ENCODE measurements around the gene PAQR3. TPM values are rescaled to one million over a fixed set of nuclear protein-coding genes. Genes with fewer than 3 reads are reported as not detected.

The PAQR3 gene
- total and polyA plus RNA-seq, 9 of the 15 experiments (the other 6 are each of a cell fraction or from before 2014, with no cell fraction given): 10.7 to 77.1 (median 31.6) TPM

GRCh38 chr4:78902298-78902697, 36.9 kb downstream of the PAQR3 start:
- BruUV-seq (replicated peaks): no TSS peak
- intact Hi-C loops (cut with micrococcal nuclease): no loop called here
- TF ChIP-seq KAT7 (CRISPR knock-in tag; IDR thresholded peaks at IDR 0.05; ENCODE audit: borderline replicate concordance) (no peak), POLR2A (conservative IDR thresholded peaks at IDR 0.05) (0 out of 2 replicates have a peak, but pooled peaks have one; percentile 22)
- ChIA-PET POLR2A (interaction anchor here (0.6 kb wide), 1 partner anchor 14 kb away, joined by 3 read pairs; no protein-coding TSS in a partner anchor), CTCF (ENCODE audit: low intra/inter-chr PET ratio) (no interaction called here)
- DNase-seq (ENCODE audit: extremely low read depth in 1 of 4, low spot score in 3 of 4): no peak
- Histone ChIP-seq H4K20me1 (replicated peaks; ENCODE audit: control insufficient read depth, insufficient read depth, low read length) (no peaks in the 10 kb centered on the region), H3K4me1 (replicated peaks in 1 of 2; ENCODE audit: control insufficient read depth in 2 of 2, insufficient read depth in 2 of 2, low read length in 2 of 2) (no peaks in the 10 kb centered on the region), H3K9me3 (replicated peaks; ENCODE audit: control insufficient read depth, insufficient read depth, low read depth, low read length) (no peaks in the 10 kb centered on the region), H3K4me3 (no peak overlapping the region), H3K4me2 (ENCODE audit: insufficient read depth, low read length) (no peak overlapping the region), H3K9me1 (ENCODE audit: control insufficient read depth, insufficient read depth, low read length) (no peaks in the 10 kb centered on the region), H3K9ac (ENCODE audit: insufficient read depth in 1 of 2, low read depth in 2 of 2, low read length in 2 of 2) (no peak overlapping the region), H3K27me3 (ENCODE audit: control insufficient read depth in 2 of 2, insufficient read depth in 2 of 2, low read length in 2 of 2) (no peaks in the 10 kb centered on the region), H3K36me3 (ENCODE audit: control insufficient read depth, insufficient read depth, low read length) (peaks cover 86% of the 10 kb centered on the region), H2AFZ (ENCODE audit: low read depth, low read length) (no peak overlapping the region), H3K27ac (ENCODE audit: extremely low read depth, low read depth, low read length) (no peak overlapping the region), H3K79me2 (ENCODE audit: control insufficient read depth, insufficient read depth, low read length) (no peaks in the 10 kb centered on the region)
- ATAC-seq: no peak
- in situ Hi-C loops (cut with MboI): no loop called here
- WGBS (ENCODE audit: insufficient coverage, low coverage, missing lambda C conversion rate): 86% methylated on average over 1 of the region's 1 CpG
- no peak for FAIRE-seq

DNA sequence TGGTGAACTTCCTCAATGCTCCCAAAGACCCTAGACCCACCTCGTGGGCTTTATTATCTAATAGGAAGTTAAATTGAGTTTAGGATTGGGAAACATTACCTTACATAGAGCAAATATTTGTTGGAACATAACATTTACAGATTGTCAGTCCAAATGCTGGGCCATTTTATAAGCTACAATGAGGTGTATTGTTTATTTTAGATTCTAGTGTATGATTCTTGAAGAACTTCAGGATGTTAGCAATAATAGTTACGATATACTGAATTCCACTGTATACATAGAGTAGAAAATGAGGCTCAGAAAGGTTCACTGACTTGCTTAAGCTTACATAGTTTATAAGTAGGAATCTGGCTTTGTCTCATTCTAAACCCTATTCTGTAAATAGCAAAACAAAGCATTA, 37.4 kb downstream of the PAQR3 start:
- TF ChIP-seq FUS (optimal IDR thresholded peaks at IDR 0.05; ENCODE audit: low read depth, low read length) (no peak), POLR2AphosphoS2 (IDR thresholded peaks at IDR 0.05; ENCODE audit: low read length) (0 out of 2 replicates have a peak, but pooled peaks have one; percentile 18), ZEB2 (IDR thresholded peaks at IDR 0.05) (no peak), ZNF395 (CRISPR knock-in tag; IDR thresholded peaks at IDR 0.05) (no peak)
- Histone ChIP-seq H3K27me3 (ENCODE audit: control insufficient read depth in 2 of 2, insufficient read depth in 2 of 2, low read length in 2 of 2) (no peaks in the 10 kb centered on the region), H4K20me1 (replicated peaks; ENCODE audit: control insufficient read depth, insufficient read depth, low read length) (no peaks in the 10 kb centered on the region), H3K79me2 (ENCODE audit: control insufficient read depth, insufficient read depth, low read length) (no peaks in the 10 kb centered on the region), H3K9me1 (ENCODE audit: control insufficient read depth, insufficient read depth, low read length) (no peaks in the 10 kb centered on the region), H3K9ac (ENCODE audit: insufficient read depth in 1 of 2, low read depth in 2 of 2, low read length in 2 of 2) (no peak overlapping the region), H3K27ac (ENCODE audit: extremely low read depth, low read depth, low read length) (no peak overlapping the region), H3K36me3 (ENCODE audit: control insufficient read depth, insufficient read depth, low read length) (peaks cover 83% of the 10 kb centered on the region), H3K4me3 (no peak overlapping the region), H3K9me3 (replicated peaks; ENCODE audit: control insufficient read depth, insufficient read depth, low read depth, low read length) (no peaks in the 10 kb centered on the region), H3K4me2 (ENCODE audit: insufficient read depth, low read length) (no peak overlapping the region), H3K4me1 (replicated peaks in 1 of 2; ENCODE audit: control insufficient read depth in 2 of 2, insufficient read depth in 2 of 2, low read length in 2 of 2) (no peaks in the 10 kb centered on the region), H2AFZ (ENCODE audit: low read depth, low read length) (no peak overlapping the region)
- POLR2A ChIA-PET: interaction anchor here (0.6 kb wide), 1 partner anchor 14 kb away, joined by 3 read pairs; no protein-coding TSS in a partner anchor
- BruUV-seq (replicated peaks): no TSS peak
- no peak for ATAC-seq
- CTCF ChIA-PET (ENCODE audit: low intra/inter-chr PET ratio): no interaction called here
- intact Hi-C loops (cut with micrococcal nuclease): no loop called here
- FAIRE-seq: no peak
- 70% methylated on average over 2 of the region's 2 CpGs for WGBS (ENCODE audit: insufficient coverage, low coverage, missing lambda C conversion rate)
- no peak for DNase-seq (ENCODE audit: extremely low read depth in 1 of 4, low spot score in 3 of 4)
- in situ Hi-C loops (cut with MboI): no loop called here

Data from K562 (cell line).